ENCODE data around the gene HLA-DQB2. TPM values are rescaled to one million over a fixed set of nuclear protein-coding genes. Genes with fewer than 3 reads are reported as not detected.

The HLA-DQB2 gene
- total RNA-seq (2022; extraction: Qiagen RNA extraction; ENCODE audit: low read depth) = not detected in 5 replicates

DNA sequence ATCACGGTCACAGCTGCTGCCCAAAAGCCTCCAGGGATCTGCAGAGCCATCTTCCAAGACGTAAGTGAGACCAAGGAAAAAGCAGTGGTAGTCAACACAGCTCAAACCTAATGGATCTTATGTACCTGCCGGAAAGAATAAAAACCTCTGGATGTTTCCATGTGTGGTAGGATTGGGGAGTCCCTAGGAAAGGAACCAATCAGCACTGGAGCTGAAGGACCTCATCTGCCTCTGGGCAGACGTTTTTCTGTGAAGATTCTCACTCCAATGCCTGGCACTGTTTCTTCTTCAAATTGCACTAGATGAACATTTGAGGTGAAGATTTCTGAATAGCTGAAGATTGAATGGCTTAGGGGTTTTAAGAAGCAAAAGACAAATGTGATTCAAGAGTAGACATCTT, at the start of gene HLA-DQB2:
Gene HLA-DQB2, minus strand, starts transcription at position 112 of the 400 bp plus-strand sequence. Its CDS starts 62 bp downstream, at position 50.

DNA sequence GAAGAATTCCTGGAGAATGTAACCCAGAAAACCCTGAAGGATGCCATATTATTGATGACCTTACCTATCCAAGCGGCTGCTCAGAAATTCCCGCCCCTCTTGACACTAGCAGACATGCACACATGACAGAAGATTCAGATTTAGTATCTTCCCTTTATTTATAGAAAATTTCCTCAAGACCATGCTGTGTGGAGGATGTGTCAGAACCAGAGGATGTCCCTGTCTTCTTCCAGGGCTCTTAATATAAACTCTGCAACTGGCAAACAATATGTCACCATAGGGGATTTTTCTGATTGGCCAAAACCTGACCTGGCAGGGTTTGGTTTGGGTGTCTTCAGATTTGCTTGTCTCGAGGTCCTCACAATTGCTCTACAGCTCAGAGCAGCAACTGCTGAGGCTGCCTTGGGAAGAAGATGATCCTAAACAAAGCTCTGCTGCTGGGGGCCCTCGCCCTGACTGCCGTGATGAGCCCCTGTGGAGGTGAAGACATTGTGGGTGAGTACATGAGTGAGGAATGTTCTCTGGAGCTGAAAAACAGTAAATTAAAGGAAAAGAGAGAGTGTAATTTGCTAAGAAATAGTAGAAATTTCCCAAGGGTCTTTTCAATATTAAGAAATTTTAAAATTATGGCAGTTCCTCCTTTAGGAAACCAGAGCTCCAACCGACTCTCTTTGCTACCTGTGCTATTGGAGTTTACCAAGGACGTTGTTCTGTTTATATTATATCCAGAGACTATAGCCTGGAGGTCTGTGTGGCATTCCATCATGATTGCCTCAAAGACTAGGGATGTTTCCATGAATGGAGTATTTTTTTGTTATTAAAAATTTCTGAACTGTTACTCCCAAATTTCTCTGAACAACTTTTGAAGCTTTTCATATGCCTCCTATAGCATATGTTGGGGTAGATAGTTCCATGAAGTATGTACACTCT, 22.0 kb downstream of the HLA-DQB2 start, which contains the start of gene HLA-DQA2:
Gene HLA-DQA2, plus strand, starts transcription at position 361 of the 930 bp plus-strand sequence. Its CDS starts 53 bp downstream, at position 414.

Other genes with a start within 250 kb of the HLA-DQB2 start
- not detected in 5 replicates for gene HLA-DRB5, start 233.2 kb downstream of the HLA-DQB2 start, total RNA-seq (2022; extraction: Qiagen RNA extraction; ENCODE audit: low read depth)
- not detected in 5 replicates for gene HLA-DRB1, start 173.7 kb downstream of the HLA-DQB2 start, total RNA-seq (2022; extraction: Qiagen RNA extraction; ENCODE audit: low read depth)
- gene HLA-DQA1, start 126.1 kb downstream of the HLA-DQB2 start, total RNA-seq (2022; extraction: Qiagen RNA extraction; ENCODE audit: low read depth) = not detected in 5 replicates
- not detected in 5 replicates for gene HLA-DQB1, start 96.9 kb downstream of the HLA-DQB2 start, total RNA-seq (2022; extraction: Qiagen RNA extraction; ENCODE audit: low read depth)
- gene HLA-DQA2, start 22.1 kb downstream of the HLA-DQB2 start, total RNA-seq (2022; extraction: Qiagen RNA extraction; ENCODE audit: low read depth) = not detected in 5 replicates
- 0.16 to 0.23 TPM in 2 of 5 replicates, not detected in the others for gene HLA-DOB, start 53.5 kb upstream of the HLA-DQB2 start, total RNA-seq (2022; extraction: Qiagen RNA extraction; ENCODE audit: low read depth)
- 10.9 to 20.6 TPM (median 17.8 TPM) in 5 replicates for gene TAP2, start 75.2 kb upstream of the HLA-DQB2 start, total RNA-seq (2022; extraction: Qiagen RNA extraction; ENCODE audit: low read depth)
- 18.6 to 22.5 TPM (median 20.0 TPM) in 5 replicates for gene PSMB8, start 80.5 kb upstream of the HLA-DQB2 start, total RNA-seq (2022; extraction: Qiagen RNA extraction; ENCODE audit: low read depth)
- 28.3 to 38.6 TPM (median 34.4 TPM) in 5 replicates for gene TAP1, start 90.2 kb upstream of the HLA-DQB2 start, total RNA-seq (2022; extraction: Qiagen RNA extraction; ENCODE audit: low read depth)
- gene PSMB9, start 90.7 kb upstream of the HLA-DQB2 start, total RNA-seq (2022; extraction: Qiagen RNA extraction; ENCODE audit: low read depth) = 15.8 to 24.7 TPM (median 19.0 TPM) in 5 replicates
- 1.1 to 2.2 TPM (median 1.8 TPM) in 5 replicates for gene HLA-DMB, start 177.5 kb upstream of the HLA-DQB2 start, total RNA-seq (2022; extraction: Qiagen RNA extraction; ENCODE audit: low read depth)
- gene HLA-DMA, start 189.6 kb upstream of the HLA-DQB2 start, total RNA-seq (2022; extraction: Qiagen RNA extraction; ENCODE audit: low read depth) = 2.7 to 3.6 TPM (median 3.2 TPM) in 5 replicates
- gene BRD2, start 205.1 kb upstream of the HLA-DQB2 start, total RNA-seq (2022; extraction: Qiagen RNA extraction; ENCODE audit: low read depth) = 127 to 155 TPM (median 130 TPM) in 5 replicates
- gene HLA-DOA, start 246.1 kb upstream of the HLA-DQB2 start, total RNA-seq (2022; extraction: Qiagen RNA extraction; ENCODE audit: low read depth) = not detected in 5 replicates

Data from A549 treated with ZK216348 at 1 μM for 4 hours (cell line).